Left lung (tissue), 10 donors: ENCODE measurements around the gene ASIC2. TPM values are rescaled to one million over a fixed set of nuclear protein-coding genes. Genes with fewer than 3 reads are reported as not detected.

Experiments used
- ATAC-seq: fragments of 200-7000 bp; cut with Tn5 transposase; one replicate; pipeline ENCODE4 v1.9.1; 2020; ENCODE audit warnings: moderate library complexity
- DNase-seq, 4 donors: peaks; one replicate each; pipeline ENCODE4 v3.0.0-alpha.2; 2013 to 2020
- H3K27ac ChIP-seq, 2 donors: fragments of 200-600 bp; sonication (generic) in 1 of 2; one replicate each; pipeline versions ENCODE4 v1.5.0 to v1.8.0; 2020 to 2021
- H3K27me3 ChIP-seq, 2 donors: fragments of 200-600 bp; sonication (generic) in 1 of 2; one replicate each; pipeline versions ENCODE4 v1.5.0 to v1.8.0; 2020 to 2021
- H3K36me3 ChIP-seq, 2 donors: fragments of 200-600 bp; sonication (generic) in 1 of 2; one replicate each; pipeline versions ENCODE4 v1.5.0 to v1.8.0; 2020 to 2021
- H3K4me1 ChIP-seq, 2 donors: fragments of 200-600 bp; one replicate each; pipeline ENCODE4 v1.8.0; 2021
- H3K4me3 ChIP-seq, 2 donors: fragments of 200-600 bp; sonication (generic) in 1 of 2; one replicate each; pipeline versions ENCODE4 v1.5.0 to v1.8.0; 2020 to 2021; ENCODE audit warnings: mild to moderate bottlenecking in 1 of 2
- H3K9me3 ChIP-seq, 2 donors: fragments of 200-600 bp; sonication (generic) in 1 of 2; one replicate each; pipeline versions ENCODE4 v1.5.0 to v1.8.0; 2020 to 2021
- intact Hi-C, 2 donors: fragments of 100-400 bp; cut with DNase I; formaldehyde crosslinking; loops; one replicate each; pipeline versions ENCODE4 v1.11.2 to v1.14.2; 2022
- polyA plus RNA-seq, 6 donors: library from polyadenylated mRNA; unstranded; fragments of 120-200 nt; gene quantifications; one replicate each; pipeline ENCODE4 v1.2.1, GENCODE V29; 2013; ENCODE audit not compliant: insufficient read length in 6 of 6
- total RNA-seq, 2 donors: library from RNA; stranded (reverse); fragmentation: NEBNext Ultra II Directional; extraction: Animal tissue kit (Norgen Biotek cat#: 25700); gene quantifications; one replicate each; pipeline ENCODE4 v1.2.1, GENCODE V29; 2021
- TF ChIP-seq, protein P1 (sequence below), 2 donors: fragments of 200-600 bp; sonication (generic) in 1 of 2; IDR thresholded peaks; one replicate each; pipeline versions ENCODE4 v1.5.0 to v1.8.0; 2021; ENCODE audit warnings: antibody characterized with exemption in 2 of 2
- donor health status: DM: no; HTN: yes; CAD: no.
- donor health status: DM: no; HTN: no; CAD: no.

ASIC2 gene
- total and polyA plus RNA-seq, 8 donors, result 0.08 to 0.59 (median 0.46) TPM

DNA sequence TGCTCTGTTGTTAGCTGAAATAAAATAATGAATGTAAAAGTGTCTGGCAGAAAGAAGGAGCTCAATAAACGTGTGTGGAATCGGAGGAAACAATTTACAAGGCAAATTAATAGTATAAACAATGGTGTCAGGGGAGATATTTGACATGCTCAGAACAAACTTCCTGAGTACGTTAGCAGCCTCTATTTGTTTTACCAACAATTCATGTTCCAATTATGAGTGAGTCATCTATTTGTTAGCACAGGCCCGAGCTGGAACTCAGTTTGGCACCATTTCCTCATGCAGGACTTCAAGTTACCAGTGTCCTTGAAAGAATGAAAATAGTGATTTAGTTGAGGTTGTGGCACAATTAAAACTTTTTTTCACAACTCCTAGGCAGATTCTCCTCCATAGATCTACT, 9.1 kb downstream of the ASIC2 start:
- ATAC-seq (peak; percentile 94), DNase-seq (peak in 1 of 4 donors; percentile 43)
- TF ChIP-seq, protein P1, sequence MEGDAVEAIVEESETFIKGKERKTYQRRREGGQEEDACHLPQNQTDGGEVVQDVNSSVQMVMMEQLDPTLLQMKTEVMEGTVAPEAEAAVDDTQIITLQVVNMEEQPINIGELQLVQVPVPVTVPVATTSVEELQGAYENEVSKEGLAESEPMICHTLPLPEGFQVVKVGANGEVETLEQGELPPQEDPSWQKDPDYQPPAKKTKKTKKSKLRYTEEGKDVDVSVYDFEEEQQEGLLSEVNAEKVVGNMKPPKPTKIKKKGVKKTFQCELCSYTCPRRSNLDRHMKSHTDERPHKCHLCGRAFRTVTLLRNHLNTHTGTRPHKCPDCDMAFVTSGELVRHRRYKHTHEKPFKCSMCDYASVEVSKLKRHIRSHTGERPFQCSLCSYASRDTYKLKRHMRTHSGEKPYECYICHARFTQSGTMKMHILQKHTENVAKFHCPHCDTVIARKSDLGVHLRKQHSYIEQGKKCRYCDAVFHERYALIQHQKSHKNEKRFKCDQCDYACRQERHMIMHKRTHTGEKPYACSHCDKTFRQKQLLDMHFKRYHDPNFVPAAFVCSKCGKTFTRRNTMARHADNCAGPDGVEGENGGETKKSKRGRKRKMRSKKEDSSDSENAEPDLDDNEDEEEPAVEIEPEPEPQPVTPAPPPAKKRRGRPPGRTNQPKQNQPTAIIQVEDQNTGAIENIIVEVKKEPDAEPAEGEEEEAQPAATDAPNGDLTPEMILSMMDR (IDR thresholded peaks at IDR 0.05), result no peak
- Histone ChIP-seq H3K9me3 (no peaks in the 10 kb centered on the region), H3K4me3 (no peak overlapping the region), H3K4me1 (peaks cover 0 to 7% of the 10 kb centered on the region in 2 donors), H3K27ac (no peak overlapping the region), H3K27me3 (peaks cover 0 to under 1% of the 10 kb centered on the region in 2 donors), H3K36me3 (no peaks in the 10 kb centered on the region)
- intact Hi-C loops, result no loop called here

DNA sequence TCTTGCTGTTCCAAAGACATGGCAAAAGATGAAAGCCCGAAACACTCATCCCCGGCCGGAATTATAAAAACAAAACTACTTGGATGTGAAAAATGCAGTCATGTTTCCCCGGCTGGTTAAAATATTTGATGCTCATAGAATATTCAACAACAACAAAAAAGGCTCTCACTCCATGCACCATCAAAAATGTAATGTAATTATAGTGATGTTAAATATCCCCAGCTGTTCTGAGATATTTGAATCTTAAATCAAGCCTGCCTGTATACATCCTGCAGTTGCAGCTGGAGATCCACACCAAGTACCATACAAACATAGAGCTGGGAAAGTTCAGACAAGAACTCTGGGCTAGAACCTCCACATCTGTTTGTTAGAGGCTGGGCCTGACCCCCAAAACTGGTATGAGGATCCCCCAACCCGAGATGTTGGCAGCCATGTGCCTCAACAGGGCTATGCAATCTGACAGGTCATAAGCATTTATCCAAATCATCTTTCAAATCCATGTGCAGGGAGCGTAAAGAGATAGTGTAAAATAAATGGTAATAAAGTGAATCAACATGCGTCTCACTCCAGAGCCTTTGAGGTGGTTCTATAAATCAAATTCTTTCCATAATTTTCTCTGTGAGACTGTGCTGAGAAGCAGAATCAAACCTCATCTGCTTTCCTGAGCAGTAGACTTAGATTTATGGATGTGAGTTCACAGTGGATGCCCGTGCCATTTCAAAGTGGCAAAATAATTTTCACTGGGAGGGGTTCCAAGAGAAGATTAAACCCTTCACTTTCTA, 12.7 kb downstream of the ASIC2 start:
- Histone ChIP-seq H3K9me3 (no peaks in the 10 kb centered on the region), H3K4me3 (no peak overlapping the region), H3K4me1 (peaks cover 0 to 7% of the 10 kb centered on the region in 2 donors), H3K27ac (no peak overlapping the region), H3K27me3 (no peaks in the 10 kb centered on the region), H3K36me3 (no peaks in the 10 kb centered on the region)
- DNase-seq, result no peak
- TF ChIP-seq, protein P1 (IDR thresholded peaks at IDR 0.05), result no peak
- intact Hi-C loops, result no loop called here
- no peak for ATAC-seq

DNA sequence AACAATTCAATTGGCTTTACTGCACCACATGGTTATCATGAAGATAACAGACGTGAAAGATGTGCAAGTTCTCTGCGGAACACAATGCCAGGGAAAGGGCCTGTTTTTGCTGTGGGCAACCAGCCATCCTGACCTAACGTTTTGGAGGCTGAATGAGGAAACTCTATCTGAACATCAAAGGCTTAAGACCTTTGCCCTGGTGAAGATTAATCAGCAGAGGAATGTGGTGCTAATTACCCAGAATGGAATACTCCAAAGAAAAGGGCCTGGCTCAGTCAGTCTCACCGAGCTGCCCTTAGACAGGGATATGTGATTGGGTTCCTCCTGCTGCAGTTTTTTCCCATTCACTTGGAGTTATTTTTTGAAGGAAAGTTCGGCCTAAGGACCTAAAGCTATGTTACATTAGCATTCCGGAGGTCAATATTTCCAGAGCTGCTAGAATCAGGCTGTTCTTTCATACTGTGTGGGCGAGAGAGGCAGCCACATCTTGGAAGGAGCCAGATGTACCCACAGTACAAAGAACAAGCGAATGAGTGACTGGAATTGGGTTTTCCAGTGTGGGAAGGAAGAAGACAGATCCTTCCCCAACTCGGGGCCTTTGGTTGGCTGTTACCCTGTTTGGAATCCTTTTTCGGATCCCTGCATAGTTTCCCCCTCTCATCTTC, 15.5 kb downstream of the ASIC2 start:
- intact Hi-C loops, result no loop called here
- Histone ChIP-seq H3K27ac (no peak overlapping the region), H3K4me3 (no peak overlapping the region), H3K9me3 (no peaks in the 10 kb centered on the region), H3K4me1 (no peaks in the 10 kb centered on the region), H3K27me3 (no peaks in the 10 kb centered on the region), H3K36me3 (no peaks in the 10 kb centered on the region)
- DNase-seq (no peak), ATAC-seq (no peak)
- TF ChIP-seq, protein P1 (IDR thresholded peaks at IDR 0.05), result no peak

DNA sequence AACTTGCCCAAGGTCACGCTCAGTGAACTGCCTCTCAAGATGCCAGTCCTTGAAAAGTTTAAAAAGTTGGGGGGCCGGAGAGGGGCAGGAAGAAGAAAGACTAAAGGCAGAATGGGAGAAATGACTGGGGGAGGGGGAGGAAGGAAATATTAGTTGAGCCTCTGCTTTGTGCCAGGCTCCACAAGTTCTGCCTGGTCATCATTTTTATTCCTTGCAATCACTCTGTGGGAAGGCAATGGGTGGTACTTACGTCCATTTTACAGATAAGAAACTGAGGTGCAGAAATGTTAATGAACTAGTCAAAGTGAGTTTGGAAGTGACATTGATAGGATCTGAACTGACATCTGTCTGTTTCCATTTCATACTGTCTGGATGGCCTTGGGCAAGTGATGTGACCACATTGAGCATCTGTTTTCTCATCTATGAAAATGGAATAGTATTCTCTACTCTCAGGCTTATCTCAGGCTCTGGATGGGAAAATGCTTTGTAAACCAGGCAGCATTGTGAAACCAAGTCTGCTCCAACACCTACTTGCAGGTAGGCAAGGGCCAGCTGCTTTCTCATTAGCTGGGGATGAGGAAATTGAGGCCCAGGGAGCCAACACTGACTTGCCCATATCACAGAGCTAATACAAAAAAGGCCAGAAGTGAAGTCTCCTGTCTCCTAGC, 19.2 kb downstream of the ASIC2 start:
- TF ChIP-seq, protein P1 (IDR thresholded peaks at IDR 0.05), result no peak
- H3K27ac ChIP-seq, result no peak overlapping the region
- intact Hi-C loops, result no loop called here
- ATAC-seq (no peak), DNase-seq (no peak)
- no peaks in the 10 kb centered on the region for H3K4me1 ChIP-seq
- no peak overlapping the region for H3K4me3 ChIP-seq
- no peaks in the 10 kb centered on the region for H3K9me3 ChIP-seq
- H3K27me3 ChIP-seq, result no peaks in the 10 kb centered on the region
- no peaks in the 10 kb centered on the region for H3K36me3 ChIP-seq

DNA sequence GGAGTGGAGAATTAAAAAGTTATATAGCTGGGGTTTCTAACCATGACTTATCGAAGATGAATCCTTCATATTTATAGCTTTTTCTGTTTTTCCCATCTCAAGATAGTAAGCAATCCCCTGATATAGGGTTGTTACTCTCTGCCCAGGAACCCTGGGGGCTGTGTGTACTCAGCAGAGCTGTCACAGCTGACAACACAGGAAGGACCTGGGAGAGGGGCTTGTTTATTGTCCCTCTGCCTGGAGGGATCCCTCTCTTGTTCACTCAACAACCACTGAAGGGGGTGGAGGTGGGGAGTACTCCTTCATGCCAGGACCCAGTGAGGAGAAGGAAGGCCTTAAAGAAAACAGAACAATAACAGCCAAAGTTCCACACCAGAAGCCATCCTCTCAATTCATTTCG, 19.8 kb downstream of the ASIC2 start:
- no peak for ATAC-seq
- H3K4me3 ChIP-seq, result no peak overlapping the region
- TF ChIP-seq, protein P1 (IDR thresholded peaks at IDR 0.05), result no peak
- no peak overlapping the region for H3K27ac ChIP-seq
- H3K27me3 ChIP-seq, result no peaks in the 10 kb centered on the region
- H3K9me3 ChIP-seq, result no peaks in the 10 kb centered on the region
- no peaks in the 10 kb centered on the region for H3K4me1 ChIP-seq
- intact Hi-C loops, result no loop called here
- DNase-seq, result no peak
- no peaks in the 10 kb centered on the region for H3K36me3 ChIP-seq
